Erythroblast (primary cell): ENCODE results near the gene PLCL2.
"Not testable (repeated sequence)": the region's sequence is repeated elsewhere in the genome, so short reads cannot be mapped to it uniquely, and the experiment has no call there.

ENCODE experiments used
- DNase-seq, 2 experiments: peaks; one replicate each; lab custom pipeline; 2025; lab: John Stamatoyannopoulos, UW
- GATA1 ChIP-seq: IDR thresholded peaks from 2 replicates; pipeline ENCODE4 v1.6.1; 2011; ENCODE audit warnings: low read depth, mild to moderate bottlenecking, control low read depth, low read length, moderate library complexity
- POLR2A ChIP-seq: IDR thresholded peaks from 2 replicates; pipeline ENCODE4 v1.6.1; 2011; ENCODE audit warnings: mild to moderate bottlenecking, low read length

The PLCL2 gene

DNA sequence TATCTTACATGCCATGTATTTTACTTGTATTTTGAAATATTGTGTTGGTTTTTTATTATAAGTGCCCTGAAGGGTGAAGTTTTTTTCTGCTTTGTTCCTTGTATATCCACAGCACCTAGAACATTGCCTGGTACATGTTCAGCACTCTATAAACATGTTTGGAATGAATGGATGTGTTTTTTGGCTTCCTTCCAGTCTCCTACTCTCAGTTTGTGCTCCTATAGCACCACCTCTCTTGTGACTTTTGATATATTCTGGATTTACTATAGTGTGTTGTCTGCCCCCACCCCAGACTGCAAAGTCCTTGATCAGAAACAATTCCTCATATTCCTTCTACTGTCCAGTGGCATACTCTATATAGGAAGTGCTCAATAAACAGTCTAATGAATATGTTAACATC is 60.6 kb downstream of the PLCL2 start:
- peak; percentile 41 to 63 for DNase-seq
- no peak for TF ChIP-seq POLR2A
- no peak for TF ChIP-seq GATA1

DNA sequence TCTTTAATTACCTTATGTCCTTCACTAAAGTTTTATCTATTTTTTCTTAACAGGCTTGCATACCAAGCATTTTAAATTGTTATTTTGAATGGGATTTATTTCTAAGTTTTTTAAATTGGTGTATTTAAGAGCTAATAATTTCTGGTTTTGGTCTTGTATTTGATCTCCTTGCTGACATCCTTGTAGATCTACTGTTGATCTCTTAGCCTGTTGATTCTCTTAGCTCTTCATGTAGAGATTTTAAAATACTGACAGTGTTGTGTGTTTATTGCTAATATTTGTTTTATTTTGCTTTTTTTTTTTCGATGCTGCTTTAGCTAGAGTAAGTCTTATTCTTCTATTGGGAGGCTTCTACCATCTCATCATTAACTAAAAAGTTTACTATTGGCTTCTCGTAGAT is 65.5 kb downstream of the PLCL2 start:
- no peak for DNase-seq
- no peak for TF ChIP-seq POLR2A
- TF ChIP-seq GATA1, result no peak

DNA sequence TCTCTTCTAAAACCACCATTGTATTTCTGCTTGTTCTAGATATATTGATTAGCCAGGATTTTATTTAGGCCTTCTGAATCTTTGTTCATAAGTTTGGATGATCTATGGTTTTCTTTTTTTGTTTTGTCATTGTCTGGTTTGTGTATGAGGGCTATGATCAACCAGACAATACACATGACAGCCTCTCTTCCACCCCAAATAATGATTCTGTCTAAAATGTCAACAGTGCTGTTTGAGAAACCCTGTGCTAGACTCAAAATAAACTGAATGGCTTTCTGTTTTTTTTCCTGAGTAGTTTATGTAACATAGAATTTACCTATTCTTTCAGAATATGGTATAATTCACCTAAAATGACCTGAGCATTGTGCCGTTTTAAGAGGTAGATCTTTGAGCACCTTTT is 66.1 kb downstream of the PLCL2 start:
- no peak for DNase-seq
- TF ChIP-seq POLR2A (no peak), GATA1 (no peak)

DNA sequence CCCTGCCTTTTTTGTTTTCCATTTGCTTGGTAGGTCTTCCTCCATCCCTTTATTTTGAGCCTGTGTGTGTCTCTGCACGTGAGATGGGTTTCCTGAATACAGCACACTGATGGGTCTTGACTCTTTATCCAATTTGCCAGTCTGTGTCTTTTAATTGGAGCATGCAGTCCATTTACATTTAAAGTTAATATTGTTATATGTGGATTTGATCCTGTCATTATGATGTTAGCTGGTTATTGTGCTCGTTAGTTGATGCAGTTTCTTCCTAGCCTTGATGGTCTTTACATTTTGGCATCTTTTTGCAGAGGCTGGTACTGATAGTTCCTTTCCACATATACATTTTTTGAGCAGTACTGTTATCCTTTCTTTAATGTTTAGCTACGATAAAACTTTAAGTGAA is 73.1 kb downstream of the PLCL2 start:
- DNase-seq, result not testable (repeated sequence)

DNA sequence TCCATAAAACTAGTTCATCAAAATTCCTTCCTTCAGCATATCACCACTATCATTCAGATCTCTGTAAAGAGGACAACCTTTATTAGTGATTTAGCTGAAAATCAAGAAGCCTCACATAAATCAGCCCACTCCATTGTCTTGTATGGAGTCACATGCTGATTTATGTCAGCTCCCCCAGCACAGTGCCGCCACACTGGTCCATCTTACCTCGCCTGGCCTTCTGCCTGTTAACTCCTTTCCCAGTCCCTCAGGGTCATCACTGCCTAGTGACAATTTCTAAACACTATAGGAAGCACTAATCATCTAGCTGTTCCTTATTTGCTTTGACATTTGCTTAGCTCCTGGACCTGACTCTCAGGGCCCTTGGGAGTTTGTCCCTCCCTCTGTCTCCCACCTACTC is 75.4 kb downstream of the PLCL2 start:
- TF ChIP-seq POLR2A, result no peak
- no peak for TF ChIP-seq GATA1

DNA sequence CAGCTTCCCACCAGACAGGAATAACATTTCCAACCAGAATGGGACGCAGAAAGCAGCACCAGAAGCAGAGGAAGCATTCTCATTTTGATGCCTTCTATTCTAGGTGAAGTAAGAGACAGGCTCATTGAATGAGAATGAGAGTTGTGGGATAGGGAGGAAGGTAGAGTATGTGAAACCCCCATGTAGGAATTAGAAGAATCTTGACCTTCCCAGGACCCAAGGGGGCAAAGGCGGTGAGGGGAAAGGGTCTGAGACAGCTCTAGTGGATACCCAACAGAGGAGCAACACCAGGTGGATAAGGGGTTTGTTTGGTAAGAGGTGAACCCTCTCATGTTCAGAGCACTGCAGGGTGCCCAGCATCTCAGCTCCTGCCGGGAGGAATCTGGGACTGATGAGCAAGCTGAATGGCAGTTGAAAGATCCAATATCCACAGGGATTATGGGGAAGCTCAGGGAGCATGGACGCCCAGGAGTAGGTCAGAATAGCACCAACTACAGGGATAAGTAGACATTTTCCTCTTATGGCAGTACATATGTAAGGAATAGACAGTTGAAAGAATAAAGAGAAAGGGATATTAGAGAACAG is 77.0 kb downstream of the PLCL2 start:
- no peak for DNase-seq
- no peak for TF ChIP-seq GATA1
- TF ChIP-seq POLR2A, result no peak

More for the DNA sequence above, 75.4 kb downstream of the PLCL2 start:
- no peak for DNase-seq

DNA sequence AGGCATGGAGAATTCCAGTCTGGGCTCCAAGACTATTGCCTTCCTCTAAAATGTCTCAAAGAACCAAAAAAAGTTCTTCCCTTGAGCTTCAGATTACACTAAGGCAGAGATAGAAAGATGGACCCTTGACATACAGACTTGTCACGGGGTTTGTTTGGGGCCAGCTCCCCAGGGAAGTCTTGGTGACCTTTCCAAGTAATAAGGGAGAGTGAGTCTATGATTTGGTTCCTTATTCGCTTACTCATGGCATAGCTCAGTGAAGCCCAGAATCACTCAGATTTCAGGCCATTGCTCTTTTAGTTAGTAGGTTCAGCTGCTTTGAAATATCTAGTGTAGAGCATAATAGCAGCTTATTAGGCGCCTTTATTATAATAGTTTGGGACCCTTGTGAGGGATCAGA is 90.3 kb downstream of the PLCL2 start:
- TF ChIP-seq GATA1 (no peak), POLR2A (no peak)
- DNase-seq, result no peak

DNA sequence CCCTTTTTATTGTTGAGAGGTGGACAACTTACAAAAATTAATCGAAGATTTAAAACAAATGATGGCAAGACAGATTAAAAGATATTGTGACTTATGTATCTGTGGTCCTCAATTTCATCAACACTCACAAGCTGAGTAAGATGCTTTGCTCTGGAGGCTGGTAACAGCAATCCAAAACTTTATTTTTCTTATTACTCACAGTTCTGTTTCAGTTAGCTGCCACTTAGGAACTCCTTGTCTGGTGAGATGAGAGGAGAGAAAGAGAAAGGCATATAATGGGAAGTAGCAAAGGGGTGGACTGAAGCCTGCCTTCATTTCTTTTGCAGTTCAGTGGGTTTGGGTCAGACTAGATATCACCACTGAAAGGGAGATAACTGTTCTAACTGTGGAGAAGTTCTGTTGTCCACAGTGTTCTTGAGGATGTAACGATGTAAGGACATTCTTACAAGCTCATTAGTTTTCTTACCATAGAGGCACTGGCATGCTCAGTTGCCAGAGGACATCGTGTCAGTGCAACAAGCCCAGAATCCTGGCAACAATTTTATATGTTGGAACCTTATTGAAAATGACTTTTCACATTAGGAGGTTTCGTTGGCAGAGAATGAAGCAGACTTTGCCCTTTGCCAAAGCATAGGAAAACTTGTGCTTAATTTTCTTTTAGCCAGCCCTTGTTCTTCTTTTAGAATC is 93.6 kb downstream of the PLCL2 start:
- TF ChIP-seq POLR2A (no peak), GATA1 (no peak)
- DNase-seq, result no peak

DNA sequence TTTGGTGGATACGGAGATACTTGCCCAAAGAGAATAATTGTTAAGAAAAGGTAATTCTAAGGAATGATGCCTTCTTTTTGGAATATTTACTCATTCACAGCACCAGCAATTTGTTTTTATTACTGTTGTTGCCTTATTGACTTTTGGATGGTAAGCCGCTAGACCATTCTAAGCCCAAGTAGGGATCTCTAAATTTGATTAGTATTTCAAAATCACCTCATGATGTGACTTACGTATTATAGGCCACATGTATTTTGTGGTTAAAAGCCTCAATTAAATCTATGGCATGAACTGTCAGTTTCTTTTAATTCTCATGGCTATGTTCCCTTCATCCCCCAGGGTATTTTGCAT is 94.1 kb downstream of the PLCL2 start:
- DNase-seq, result no peak
- no peak for TF ChIP-seq GATA1
- no peak for TF ChIP-seq POLR2A

DNA sequence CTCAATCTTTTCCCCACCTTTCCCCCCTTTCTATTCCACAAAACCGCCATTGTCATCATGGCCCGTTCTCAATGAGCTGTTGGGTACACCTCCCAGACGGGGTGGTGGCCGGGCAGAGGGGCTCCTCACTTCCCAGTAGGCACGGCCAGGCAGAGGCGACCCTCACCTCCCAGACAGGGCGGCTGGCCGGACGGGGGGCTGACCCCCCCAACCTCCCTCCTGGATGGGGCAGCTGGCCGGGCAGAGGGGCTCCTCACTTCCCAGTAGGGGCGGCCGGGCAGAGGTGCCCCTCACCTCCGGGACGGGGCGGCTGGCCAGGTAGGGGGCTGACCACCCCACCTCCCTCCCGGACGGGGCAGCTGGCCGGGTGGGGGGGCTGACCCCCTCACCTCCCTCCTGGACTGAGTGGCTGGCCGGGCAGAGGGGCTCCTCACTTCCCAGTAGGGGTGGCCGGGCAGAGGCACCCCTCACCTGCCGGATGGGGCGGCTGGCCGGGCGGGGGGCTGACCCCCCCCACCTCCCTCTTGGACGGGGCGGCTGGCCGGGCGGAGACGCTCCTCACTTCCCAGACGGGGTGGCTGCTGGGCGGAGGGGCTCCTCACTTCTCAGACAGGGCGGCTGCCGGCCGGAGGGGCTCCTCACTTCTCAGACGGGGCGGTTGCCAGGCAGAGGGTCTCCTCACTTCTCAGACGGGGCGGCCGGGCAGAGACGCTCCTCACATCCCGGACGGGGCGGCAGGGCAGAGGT is 95.2 kb downstream of the PLCL2 start:
- not testable (repeated sequence) for DNase-seq

DNA sequence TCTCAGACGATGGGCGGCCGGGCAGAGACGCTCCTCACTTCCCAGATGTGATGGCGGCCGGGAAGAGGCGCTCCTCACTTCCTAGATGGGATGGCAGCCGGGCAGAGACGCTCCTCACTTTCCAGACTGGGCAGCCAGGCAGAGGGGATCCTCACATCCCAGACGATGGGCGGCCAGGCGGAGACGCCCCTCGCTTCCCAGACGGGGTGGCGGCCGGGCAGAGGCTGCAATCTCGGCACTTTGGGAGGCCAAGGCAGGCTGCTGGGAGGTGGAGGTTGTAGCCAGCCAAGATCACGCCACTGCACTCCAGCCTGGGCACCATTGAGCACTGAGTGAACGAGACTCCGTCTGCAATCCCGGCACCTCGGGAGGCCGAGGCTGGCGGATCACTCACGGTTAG is 95.8 kb downstream of the PLCL2 start:
- not testable (repeated sequence) for DNase-seq

DNA sequence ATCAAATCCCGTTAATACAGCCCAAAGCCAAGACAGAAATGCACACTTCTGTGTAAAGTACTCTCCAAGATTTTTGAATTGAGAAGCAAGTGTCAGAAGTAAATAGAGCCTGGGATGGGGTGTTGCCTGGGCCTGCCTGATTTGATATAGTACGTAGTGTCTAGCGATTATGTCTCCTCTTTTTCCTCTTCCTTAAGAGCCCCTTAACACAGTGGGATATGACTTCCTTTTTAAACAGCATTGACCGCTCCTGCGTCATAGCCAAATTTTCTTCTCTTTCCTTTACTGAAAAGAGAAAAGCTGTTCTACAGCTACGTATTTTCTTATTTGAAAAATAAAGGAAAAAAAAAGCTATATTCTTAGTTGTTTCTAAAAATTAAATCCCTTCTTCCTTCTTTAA is 97.7 kb downstream of the PLCL2 start:
- no peak for DNase-seq
- TF ChIP-seq GATA1 (no peak), POLR2A (no peak)

DNA sequence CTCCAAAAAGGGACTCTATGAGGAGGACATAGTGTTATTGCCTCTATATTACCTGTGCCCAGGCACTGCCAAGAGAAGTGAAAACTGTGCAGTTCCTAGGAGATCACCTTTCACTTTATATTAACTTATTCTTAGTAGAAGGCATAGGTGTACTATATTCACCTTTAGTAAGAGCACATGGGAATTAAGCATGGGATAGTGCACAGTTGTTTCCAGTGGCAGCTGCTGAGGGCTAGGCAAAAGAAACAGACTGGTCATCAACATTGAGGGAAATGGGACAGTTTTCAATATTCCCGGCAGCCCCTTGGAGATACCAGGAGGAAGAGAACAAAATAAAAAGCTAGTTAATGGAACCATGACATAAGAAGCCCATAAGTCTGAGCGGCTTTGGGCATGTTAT is 100.9 kb downstream of the PLCL2 start:
- no peak for DNase-seq

DNA sequence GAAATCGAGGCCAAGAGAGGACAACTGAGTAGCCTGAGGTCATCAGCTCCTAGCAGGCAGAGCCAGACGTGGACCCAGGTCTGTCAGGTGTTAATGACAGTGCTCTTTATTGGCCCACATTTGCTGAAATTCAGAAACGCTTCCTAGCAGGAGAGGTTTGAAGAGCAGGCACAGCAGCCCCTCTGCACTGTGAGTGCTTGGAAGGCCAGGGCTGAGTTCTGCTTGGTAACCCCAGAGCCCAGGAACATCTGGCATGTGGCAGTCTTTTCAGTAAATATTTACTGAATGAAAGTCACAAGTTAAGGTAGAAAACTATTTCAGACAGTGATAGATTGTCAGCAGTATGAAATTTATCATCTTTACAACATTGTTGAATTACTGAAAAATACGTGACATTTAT is 102.4 kb downstream of the PLCL2 start:
- TF ChIP-seq GATA1, result no peak
- TF ChIP-seq POLR2A, result no peak
- no peak for DNase-seq

More for the DNA sequence above, 100.9 kb downstream of the PLCL2 start:
- TF ChIP-seq POLR2A (no peak), GATA1 (no peak)

DNA sequence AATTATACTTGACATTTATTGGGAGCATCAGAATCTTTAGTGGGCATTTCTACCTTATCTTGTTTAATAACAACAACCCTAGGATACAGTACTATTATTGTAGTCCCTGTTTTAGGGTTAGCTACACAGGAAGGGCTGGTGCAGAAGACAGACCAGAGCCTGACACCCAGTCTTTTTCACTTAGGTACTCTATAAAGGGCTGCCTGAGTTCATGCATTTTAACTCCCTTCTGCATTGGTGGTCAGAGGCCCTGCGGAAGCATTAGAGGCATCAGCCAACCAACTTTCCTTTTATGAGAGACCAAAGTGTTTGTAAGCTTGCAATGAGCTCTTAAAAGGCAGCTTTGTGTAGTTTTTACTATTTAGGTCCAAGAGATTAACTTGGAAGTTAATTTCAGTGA is 105.4 kb downstream of the PLCL2 start:
- TF ChIP-seq POLR2A (no peak), GATA1 (no peak)
- DNase-seq, result no peak
